ENCODE measurements around the gene ZNF469.

The ZNF469 gene

GRCh38 chr16:88363239-88363891 is 19.4 kb upstream of the ZNF469 start:
- DNase-seq = no peak

- DNase-seq = no peak
Measured at GRCh38 chr16:88365244-88365865, 17.4 kb upstream of the ZNF469 start.

GRCh38 chr16:88366032-88366703 is 16.6 kb upstream of the ZNF469 start:
- no peak for DNase-seq

- no peak for DNase-seq
Measured at GRCh38 chr16:88366704-88367047, 16.1 kb upstream of the ZNF469 start.

GRCh38 chr16:88367560-88367959 is 15.2 kb upstream of the ZNF469 start:
- no peak for DNase-seq

- DNase-seq = no peak
Measured at GRCh38 chr16:88368036-88368435, 14.7 kb upstream of the ZNF469 start.

- no peak for DNase-seq
Measured at GRCh38 chr16:88368994-88369393, 13.8 kb upstream of the ZNF469 start.

GRCh38 chr16:88369447-88370008 is 13.2 kb upstream of the ZNF469 start:
- no peak for DNase-seq

GRCh38 chr16:88370365-88370764 is 12.4 kb upstream of the ZNF469 start:
- DNase-seq = no peak

- DNase-seq = no peak
Measured at GRCh38 chr16:88372522-88372921, 10.2 kb upstream of the ZNF469 start.

- no peak for DNase-seq
Measured at GRCh38 chr16:88373211-88373610, 9.5 kb upstream of the ZNF469 start.

- DNase-seq = no peak
Measured at GRCh38 chr16:88373927-88374492, 8.7 kb upstream of the ZNF469 start.

- DNase-seq = no peak
Measured at GRCh38 chr16:88374736-88375135, 8.0 kb upstream of the ZNF469 start.

- no peak for DNase-seq
Measured at GRCh38 chr16:88375236-88375975, 7.4 kb upstream of the ZNF469 start.

GRCh38 chr16:88375996-88376834 is 6.5 kb upstream of the ZNF469 start:
- no peak for DNase-seq

GRCh38 chr16:88376835-88377726 is 5.7 kb upstream of the ZNF469 start:
- DNase-seq = no peak

GRCh38 chr16:88377961-88378360 is 4.8 kb upstream of the ZNF469 start:
- DNase-seq = no peak

- DNase-seq = no peak
Measured at GRCh38 chr16:88378401-88378800, 4.4 kb upstream of the ZNF469 start.

GRCh38 chr16:88378836-88379693 is 3.7 kb upstream of the ZNF469 start:
- DNase-seq = no peak

GRCh38 chr16:88379694-88380040 is 3.1 kb upstream of the ZNF469 start:
- no peak for DNase-seq
